Measurements from ENCODE around the gene PRDM16. TPM values are rescaled to one million over a fixed set of nuclear protein-coding genes. Genes with fewer than 3 reads are reported as not detected.

Gene PRDM16
- total RNA-seq, 1 experiment from 2014 or later = not detected

- no peak for DNase-seq (ENCODE audit: low spot score)
Measured at GRCh38 chr1:3122311-3122710, 53.3 kb downstream of the PRDM16 start.

- no peak for DNase-seq (ENCODE audit: low spot score)
Measured at GRCh38 chr1:3124246-3124645, 55.2 kb downstream of the PRDM16 start.

- no peak for DNase-seq (ENCODE audit: low spot score)
Measured at GRCh38 chr1:3125078-3125477, 56.1 kb downstream of the PRDM16 start.

GRCh38 chr1:3125546-3126368 lies 56.8 kb downstream of the PRDM16 start:
- no peak for DNase-seq (ENCODE audit: low spot score)

GRCh38 chr1:3126756-3127678 lies 58.0 kb downstream of the PRDM16 start:
- DNase-seq (ENCODE audit: low spot score) = no peak

GRCh38 chr1:3127738-3128137 lies 58.7 kb downstream of the PRDM16 start:
- no peak for DNase-seq (ENCODE audit: low spot score)

- DNase-seq (ENCODE audit: low spot score) = no peak
Measured at GRCh38 chr1:3128431-3129132, 59.6 kb downstream of the PRDM16 start.

GRCh38 chr1:3129133-3129490 lies 60.1 kb downstream of the PRDM16 start:
- no peak for DNase-seq (ENCODE audit: low spot score)

GRCh38 chr1:3130268-3130667 lies 61.3 kb downstream of the PRDM16 start:
- no peak for DNase-seq (ENCODE audit: low spot score)

GRCh38 chr1:3132660-3133059 lies 63.7 kb downstream of the PRDM16 start:
- DNase-seq (ENCODE audit: low spot score) = no peak

GRCh38 chr1:3133686-3134085 lies 64.7 kb downstream of the PRDM16 start:
- no peak for DNase-seq (ENCODE audit: low spot score)

GRCh38 chr1:3134381-3135072 lies 65.5 kb downstream of the PRDM16 start:
- no peak for DNase-seq (ENCODE audit: low spot score)

- no peak for DNase-seq (ENCODE audit: low spot score)
Measured at GRCh38 chr1:3135073-3135702, 66.2 kb downstream of the PRDM16 start.

GRCh38 chr1:3135744-3136455 lies 66.9 kb downstream of the PRDM16 start:
- no peak for DNase-seq (ENCODE audit: low spot score)

GRCh38 chr1:3136532-3136931 lies 67.5 kb downstream of the PRDM16 start:
- DNase-seq (ENCODE audit: low spot score) = no peak

- DNase-seq (ENCODE audit: low spot score) = no peak
Measured at GRCh38 chr1:3137111-3138100, 68.4 kb downstream of the PRDM16 start.

- DNase-seq (ENCODE audit: low spot score) = no peak
Measured at GRCh38 chr1:3138623-3139151, 69.7 kb downstream of the PRDM16 start.

- no peak for DNase-seq (ENCODE audit: low spot score)
Measured at GRCh38 chr1:3139451-3139852, 70.4 kb downstream of the PRDM16 start.

- DNase-seq (ENCODE audit: low spot score) = no peak
Measured at GRCh38 chr1:3139871-3140361, 70.9 kb downstream of the PRDM16 start.

Measured in HT-29 (cell line).